Measurements from ENCODE around the gene RBBP8NL.

DNA sequence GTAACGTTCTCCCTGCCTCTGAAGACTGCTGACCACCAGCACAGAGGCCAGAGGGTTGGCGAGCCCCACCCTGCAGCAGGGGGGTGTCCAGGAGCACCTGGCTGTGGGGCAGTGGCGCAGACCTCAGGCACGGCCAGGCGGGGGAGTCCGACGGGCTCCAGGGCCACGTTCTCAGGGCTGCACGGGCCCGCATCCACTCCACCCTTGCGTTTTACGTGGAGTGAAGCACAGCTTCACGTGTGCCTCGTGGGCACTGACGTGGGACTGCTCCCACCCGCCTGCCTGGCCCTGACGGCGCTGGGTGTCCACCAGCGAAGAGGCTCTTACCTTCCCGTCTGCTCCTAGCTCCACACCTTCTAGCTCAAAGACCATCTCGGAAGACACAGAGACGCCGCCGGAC, 33.5 kb downstream of the RBBP8NL start:
- no peak for TF ChIP-seq CTCF (IDR thresholded peaks at IDR 0.05)
- TF ChIP-seq, protein P1, sequence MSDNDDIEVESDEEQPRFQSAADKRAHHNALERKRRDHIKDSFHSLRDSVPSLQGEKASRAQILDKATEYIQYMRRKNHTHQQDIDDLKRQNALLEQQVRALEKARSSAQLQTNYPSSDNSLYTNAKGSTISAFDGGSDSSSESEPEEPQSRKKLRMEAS (CRISPR knock-in tag; IDR thresholded peaks at IDR 0.05) = no peak
- no peak for TF ChIP-seq ZNF416 (CRISPR knock-in tag; IDR thresholded peaks at IDR 0.05)
- no peak for TF ChIP-seq CREB1 (CRISPR knock-in tag; IDR thresholded peaks at IDR 0.05)
- TF ChIP-seq ZNF423 (CRISPR knock-in tag; IDR thresholded peaks at IDR 0.05) = no peak
- no peak for TF ChIP-seq ATF3 (CRISPR knock-in tag; conservative IDR thresholded peaks at IDR 0.05)
- no peak for TF ChIP-seq MXD4 (CRISPR knock-in tag; IDR thresholded peaks at IDR 0.05; ENCODE audit: borderline replicate concordance)
- no peak for TF ChIP-seq SP1 (CRISPR knock-in tag; conservative IDR thresholded peaks at IDR 0.05)

Data from WTC11 (cell line).